GM13977 (cell line): ENCODE results near the gene UVSSA.

Experiments
- DNase-seq: peaks from one replicate; pipeline ENCODE4 v3.0.0; 2012; ENCODE audit warnings: low spot score
- in situ Hi-C: fragments of 300-500 bp; cut with MboI; formaldehyde crosslinking; loops from one replicate; pipeline ENCODE4 v1.12.0; 2022; ENCODE audit warnings: low sequenced_read_pairs, low pct_unique_long_range_greater_than_20kb, mixed read lengths, inconsistent platforms; ENCODE audit not compliant: unreplicated experiment
- TF ChIP-seq, protein P1 (sequence below): IDR thresholded peaks from 2 replicates; pipeline ENCODE4 v1.5.1; 2012; ENCODE audit warnings: mild to moderate bottlenecking, control low read depth; ENCODE audit not compliant: insufficient read depth; ENCODE audit errors: extremely low read depth, missing control alignments

UVSSA gene

DNA sequence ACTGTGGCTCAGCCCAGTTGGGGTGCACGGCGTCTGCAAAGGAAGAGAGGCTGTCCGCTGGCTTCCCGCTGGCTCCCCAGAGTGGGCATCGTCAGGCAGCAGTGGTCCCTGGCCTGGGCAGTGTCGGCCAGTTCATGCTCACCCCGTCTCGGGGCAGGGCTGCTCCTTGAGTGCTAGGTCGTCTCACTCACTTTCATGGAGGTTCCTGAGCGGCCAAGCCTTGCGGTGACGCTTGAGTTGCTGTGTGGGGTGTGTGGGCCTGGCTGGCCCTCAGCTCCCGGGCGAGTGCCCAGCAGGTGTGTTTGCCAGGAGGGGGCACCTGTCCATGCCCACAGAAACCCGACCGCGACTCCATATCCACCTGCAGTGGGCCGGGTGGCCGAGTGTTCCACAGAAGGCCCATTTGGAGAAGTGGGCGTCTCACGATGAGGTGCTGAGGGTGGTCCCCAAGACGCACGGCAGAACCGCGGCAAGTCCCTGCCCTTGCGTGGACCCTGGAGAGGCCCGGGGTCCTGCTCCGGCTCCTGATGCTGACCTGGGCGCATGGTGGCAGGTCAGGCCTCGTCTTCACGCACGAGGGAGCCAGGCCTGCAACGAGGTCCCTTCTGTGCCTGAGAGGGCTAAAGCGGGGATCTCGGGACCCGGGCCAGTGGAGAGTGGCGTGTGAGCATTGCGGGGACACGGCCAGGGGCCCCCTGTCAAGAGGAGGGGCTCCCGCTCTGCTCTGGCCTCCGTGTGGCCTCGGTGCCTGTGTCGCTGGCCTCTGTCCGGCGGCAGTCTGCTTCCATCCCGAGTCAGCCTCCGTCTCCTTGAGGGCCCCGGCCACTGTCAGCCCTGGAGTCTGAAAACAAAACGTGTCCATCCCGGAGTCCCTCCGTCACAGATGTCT, 18.5 kb upstream of the UVSSA start:
- in situ Hi-C loops = no loop called here
- TF ChIP-seq, protein P1, sequence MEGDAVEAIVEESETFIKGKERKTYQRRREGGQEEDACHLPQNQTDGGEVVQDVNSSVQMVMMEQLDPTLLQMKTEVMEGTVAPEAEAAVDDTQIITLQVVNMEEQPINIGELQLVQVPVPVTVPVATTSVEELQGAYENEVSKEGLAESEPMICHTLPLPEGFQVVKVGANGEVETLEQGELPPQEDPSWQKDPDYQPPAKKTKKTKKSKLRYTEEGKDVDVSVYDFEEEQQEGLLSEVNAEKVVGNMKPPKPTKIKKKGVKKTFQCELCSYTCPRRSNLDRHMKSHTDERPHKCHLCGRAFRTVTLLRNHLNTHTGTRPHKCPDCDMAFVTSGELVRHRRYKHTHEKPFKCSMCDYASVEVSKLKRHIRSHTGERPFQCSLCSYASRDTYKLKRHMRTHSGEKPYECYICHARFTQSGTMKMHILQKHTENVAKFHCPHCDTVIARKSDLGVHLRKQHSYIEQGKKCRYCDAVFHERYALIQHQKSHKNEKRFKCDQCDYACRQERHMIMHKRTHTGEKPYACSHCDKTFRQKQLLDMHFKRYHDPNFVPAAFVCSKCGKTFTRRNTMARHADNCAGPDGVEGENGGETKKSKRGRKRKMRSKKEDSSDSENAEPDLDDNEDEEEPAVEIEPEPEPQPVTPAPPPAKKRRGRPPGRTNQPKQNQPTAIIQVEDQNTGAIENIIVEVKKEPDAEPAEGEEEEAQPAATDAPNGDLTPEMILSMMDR = no peak
- no peak for DNase-seq

DNA sequence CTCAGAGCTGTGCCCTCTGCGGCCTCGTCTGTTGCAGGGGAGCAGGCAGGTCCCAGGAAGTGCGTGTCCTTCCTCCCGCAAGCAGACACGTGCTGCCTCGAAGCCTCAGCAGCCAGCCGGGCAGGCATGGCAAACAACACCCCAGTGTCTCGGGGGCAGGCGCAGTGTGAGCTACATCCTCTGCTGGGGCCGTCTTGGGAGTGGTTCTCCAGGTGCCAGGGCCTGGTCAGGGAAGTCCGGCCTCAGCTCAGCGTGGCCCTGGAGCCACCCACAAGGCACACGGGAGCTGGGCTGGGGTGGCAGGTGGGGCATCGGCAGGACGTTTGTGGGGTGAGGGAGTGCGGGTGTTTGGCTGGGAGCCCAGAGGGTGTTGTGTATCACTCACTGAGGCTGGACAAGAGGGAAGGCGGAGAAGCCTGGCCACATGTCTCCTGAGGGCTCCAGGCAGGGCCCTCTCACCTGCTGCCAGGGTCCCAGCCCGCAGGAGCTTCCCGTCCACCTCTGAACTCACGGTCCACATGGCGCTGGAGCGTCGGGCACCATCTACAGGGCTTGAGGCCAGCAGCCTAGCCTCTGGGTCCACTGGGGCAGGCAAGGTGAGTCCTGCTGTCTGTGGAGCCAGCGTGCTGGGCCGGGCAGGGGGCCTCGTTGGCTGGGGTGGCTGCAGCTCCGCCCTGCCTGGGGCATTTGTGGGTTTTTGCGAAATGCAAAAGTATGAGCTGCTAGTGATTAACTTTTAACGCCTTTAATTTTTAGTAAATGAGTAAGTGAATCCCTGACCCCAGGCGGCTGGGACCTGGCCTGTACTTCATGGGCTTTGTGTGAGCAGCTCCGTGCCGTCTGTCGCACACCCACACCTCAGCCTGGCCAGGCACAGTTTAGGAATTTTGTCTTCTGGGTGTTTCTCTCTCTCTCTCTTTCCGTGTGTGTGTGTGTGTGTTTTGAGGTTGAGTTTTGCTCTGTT, 17.3 kb upstream of the UVSSA start:
- DNase-seq = no peak
- in situ Hi-C loops = no loop called here
- TF ChIP-seq, protein P1 = no peak

DNA sequence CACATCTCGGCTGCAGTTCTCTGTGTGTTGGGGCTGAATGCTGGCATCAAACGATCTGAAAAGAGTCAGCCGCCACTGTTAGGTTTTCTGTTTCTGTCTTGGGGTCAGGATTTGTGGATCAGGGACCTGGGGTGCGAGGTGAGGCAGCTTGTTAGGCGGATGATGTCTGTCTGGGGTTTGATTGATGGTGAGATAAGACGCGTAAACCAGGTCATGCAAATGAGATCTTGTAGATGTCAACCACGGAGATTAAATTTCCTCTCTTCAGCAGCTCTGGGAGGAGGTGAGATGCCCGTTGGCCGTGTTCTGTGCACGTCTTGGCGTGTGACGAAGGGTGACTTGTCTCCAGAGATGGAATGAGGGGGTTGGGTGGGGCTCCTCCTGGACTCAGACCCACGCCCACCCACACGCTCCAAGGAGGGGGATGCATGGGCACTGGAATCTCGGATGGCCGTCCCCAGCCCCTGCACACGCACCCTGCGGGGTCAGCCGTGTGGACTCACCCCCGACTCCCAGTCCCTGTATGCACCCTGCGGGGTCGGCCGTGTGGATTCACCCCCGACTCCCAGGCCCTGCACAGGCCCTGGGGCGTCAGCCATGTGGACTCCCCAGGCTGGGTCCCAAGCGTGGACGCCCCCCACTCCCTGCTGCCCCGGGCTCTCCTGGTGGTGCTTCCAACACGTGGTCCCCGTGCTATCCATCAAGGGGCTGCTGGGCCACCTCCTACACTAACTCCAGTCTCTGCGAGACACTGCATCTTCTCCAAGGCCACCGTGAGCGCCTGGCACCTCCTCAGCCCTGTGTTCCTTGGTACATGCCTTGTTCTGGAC, 16.0 kb upstream of the UVSSA start:
- DNase-seq = no peak

DNA sequence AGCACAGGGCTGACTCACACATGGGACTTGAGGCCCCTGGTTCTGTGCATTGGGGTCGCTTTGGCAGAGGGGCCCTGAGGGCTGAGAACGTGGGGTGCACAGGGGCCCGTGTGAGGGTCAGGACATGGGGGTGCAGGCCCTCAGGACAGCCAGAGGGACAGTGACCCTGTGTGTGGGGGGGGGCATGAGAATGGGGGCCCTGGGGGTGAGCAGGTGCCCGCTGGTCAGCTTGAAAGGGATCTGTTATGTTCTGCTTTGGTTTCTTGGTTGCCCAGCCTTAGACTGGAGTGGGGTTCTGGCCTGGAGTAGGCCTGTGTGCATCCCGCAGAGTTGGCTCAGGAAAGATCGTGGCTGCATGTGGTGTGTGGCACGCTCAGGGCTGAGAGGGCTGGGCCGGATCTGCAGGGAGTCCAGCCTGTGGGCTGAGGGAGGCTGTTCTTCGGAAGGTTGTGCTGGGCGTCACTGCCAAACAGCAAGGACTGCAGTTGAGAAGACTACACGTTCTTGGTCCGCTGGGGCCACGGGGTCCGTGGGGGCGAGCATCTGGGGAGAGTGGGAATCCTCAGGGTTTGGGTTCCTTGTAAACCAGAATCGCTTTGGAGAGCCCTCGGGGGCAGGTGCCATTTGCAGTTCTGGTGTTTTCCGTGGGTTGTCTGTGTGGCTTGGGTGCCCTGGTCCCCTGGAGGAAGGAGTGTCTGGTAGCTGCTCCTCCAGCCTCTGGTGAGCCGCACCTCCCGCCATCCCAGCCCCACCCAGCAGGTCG, 15.2 kb upstream of the UVSSA start:
- in situ Hi-C loops = no loop called here
- TF ChIP-seq, protein P1 = no peak
- no peak for DNase-seq

More for the DNA sequence above, 16.0 kb upstream of the UVSSA start:
- in situ Hi-C loops = no loop called here
- TF ChIP-seq, protein P1 = no peak

DNA sequence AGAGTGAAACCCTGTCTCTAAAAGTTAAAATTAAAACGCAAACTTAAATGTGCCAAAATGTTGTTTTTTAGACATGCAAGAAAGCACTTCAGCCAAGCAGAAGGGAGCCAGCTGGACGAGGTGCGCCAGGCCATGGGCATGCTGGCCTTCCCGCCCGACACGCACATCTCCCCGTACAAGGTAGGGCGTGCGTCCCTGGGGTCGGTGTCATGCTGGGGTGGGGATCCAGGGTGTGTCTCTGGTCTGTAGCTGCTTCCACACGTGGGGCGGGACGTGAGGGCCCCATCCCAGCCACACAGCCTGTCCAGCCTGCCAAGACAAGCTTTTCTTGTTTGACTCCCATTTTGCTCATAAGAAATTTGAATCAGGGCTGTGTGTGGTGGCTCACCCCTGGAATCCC, 14.3 kb upstream of the UVSSA start:
- no peak for DNase-seq
- TF ChIP-seq, protein P1 = no peak
- in situ Hi-C loops = no loop called here
